ENCODE data around the gene DSCAML1.

DSCAML1 gene

GRCh38 chr11:117520966-117521365 lies 276.1 kb downstream of the DSCAML1 start:
- no peak for DNase-seq (ENCODE audit: low read depth)
- H3K4me3 ChIP-seq (ENCODE audit: low read depth, low read length): no peak overlapping the region
- TF ChIP-seq, protein P1, sequence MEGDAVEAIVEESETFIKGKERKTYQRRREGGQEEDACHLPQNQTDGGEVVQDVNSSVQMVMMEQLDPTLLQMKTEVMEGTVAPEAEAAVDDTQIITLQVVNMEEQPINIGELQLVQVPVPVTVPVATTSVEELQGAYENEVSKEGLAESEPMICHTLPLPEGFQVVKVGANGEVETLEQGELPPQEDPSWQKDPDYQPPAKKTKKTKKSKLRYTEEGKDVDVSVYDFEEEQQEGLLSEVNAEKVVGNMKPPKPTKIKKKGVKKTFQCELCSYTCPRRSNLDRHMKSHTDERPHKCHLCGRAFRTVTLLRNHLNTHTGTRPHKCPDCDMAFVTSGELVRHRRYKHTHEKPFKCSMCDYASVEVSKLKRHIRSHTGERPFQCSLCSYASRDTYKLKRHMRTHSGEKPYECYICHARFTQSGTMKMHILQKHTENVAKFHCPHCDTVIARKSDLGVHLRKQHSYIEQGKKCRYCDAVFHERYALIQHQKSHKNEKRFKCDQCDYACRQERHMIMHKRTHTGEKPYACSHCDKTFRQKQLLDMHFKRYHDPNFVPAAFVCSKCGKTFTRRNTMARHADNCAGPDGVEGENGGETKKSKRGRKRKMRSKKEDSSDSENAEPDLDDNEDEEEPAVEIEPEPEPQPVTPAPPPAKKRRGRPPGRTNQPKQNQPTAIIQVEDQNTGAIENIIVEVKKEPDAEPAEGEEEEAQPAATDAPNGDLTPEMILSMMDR (IDR thresholded peaks at IDR 0.05; ENCODE audit: insufficient read depth, low read depth, low read length, missing control alignments): no peak

- DNase-seq (ENCODE audit: low read depth): peak; percentile 10
- TF ChIP-seq, protein P1 (IDR thresholded peaks at IDR 0.05; ENCODE audit: insufficient read depth, low read depth, low read length, missing control alignments): no peak
- H3K4me3 ChIP-seq (ENCODE audit: low read depth, low read length): no peak overlapping the region
Observed at GRCh38 chr11:117520201-117520600, 276.8 kb downstream of the DSCAML1 start.

DNA sequence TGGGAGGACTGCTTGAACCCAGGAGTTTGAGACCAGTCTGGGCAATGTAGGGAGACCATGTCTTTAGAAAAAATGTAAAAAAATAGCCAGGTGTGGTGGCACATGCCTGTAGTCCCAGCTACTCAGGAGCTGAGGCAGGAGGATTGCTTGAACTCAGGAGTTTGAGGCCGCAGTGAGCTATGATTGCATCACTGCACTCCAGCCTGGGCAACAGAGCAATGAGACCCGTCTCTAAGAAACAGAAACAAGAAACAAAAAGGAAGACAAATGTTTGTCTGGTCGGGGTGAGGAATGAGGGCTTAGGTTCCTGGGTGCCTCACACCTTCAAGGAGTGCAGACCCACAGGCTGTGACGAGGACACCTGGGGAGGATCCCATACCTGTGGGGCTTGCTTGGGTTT lies 277.4 kb downstream of the DSCAML1 start:
- TF ChIP-seq, protein P1 (IDR thresholded peaks at IDR 0.05; ENCODE audit: insufficient read depth, low read depth, low read length, missing control alignments): no peak
- H3K4me3 ChIP-seq (ENCODE audit: low read depth, low read length): no peak overlapping the region
- DNase-seq (ENCODE audit: low read depth): no peak

- TF ChIP-seq, protein P1 (IDR thresholded peaks at IDR 0.05; ENCODE audit: insufficient read depth, low read depth, low read length, missing control alignments): no peak
- DNase-seq (ENCODE audit: low read depth): no peak
- no peak overlapping the region for H3K4me3 ChIP-seq (ENCODE audit: low read depth, low read length)
Observed at GRCh38 chr11:117519170-117519569, 277.8 kb downstream of the DSCAML1 start.

- no peak for DNase-seq (ENCODE audit: low read depth)
- TF ChIP-seq, protein P1 (IDR thresholded peaks at IDR 0.05; ENCODE audit: insufficient read depth, low read depth, low read length, missing control alignments): no peak
- H3K4me3 ChIP-seq (ENCODE audit: low read depth, low read length): no peak overlapping the region
Observed at GRCh38 chr11:117518455-117518854, 278.6 kb downstream of the DSCAML1 start.

DNA sequence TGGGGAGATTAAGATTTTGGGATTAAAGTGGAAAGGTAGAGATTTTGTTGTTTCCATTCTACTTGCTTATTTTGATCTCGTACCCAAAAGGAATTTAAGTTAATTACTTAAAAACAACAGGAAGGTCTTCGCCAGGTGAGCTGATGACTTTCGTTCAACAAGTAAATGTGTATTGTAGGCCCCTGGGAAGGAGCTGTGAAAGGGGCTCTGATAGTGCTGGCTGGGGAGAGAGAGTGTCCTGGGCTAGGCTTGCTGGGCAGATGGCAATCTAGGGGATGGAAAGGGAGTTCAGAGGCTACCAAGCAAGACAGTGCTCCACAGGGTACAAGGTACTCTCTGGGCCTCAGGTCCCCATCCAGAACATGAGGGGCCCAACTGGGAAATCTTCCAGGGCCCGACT lies 279.9 kb downstream of the DSCAML1 start:
- TF ChIP-seq, protein P1 (IDR thresholded peaks at IDR 0.05; ENCODE audit: insufficient read depth, low read depth, low read length, missing control alignments): no peak
- H3K4me3 ChIP-seq (ENCODE audit: low read depth, low read length): no peak overlapping the region
- no peak for DNase-seq (ENCODE audit: low read depth)

Measured in GM12865 (cell line).